Smooth muscle cell (in vitro differentiated cells): ENCODE data around the gene GATB. TPM values are rescaled to one million over a fixed set of nuclear protein-coding genes. Genes with fewer than 3 reads are reported as not detected.

Experiments
- DNase-seq: peaks from one replicate; lab custom pipeline; 2025; ENCODE audit not compliant: unreplicated experiment; lab: John Stamatoyannopoulos, UW
- H2AFZ ChIP-seq: fragments of 200-600 bp; sonication (generic); 2 replicates; pipeline ENCODE4 v1.6.0; 2016; ENCODE audit warnings: antibody characterized with exemption, low read depth, mild to moderate bottlenecking
- H3F3A ChIP-seq: fragments of 200-600 bp; sonication (generic); 2 replicates; pipeline ENCODE4 v1.6.0; 2017; ENCODE audit warnings: antibody characterized with exemption, low read depth
- H3K27ac ChIP-seq: fragments of 200-600 bp; sonication (generic); 2 replicates; pipeline ENCODE4 v1.5.1; 2016; ENCODE audit warnings: low read depth, mild to moderate bottlenecking
- H3K27me3 ChIP-seq: fragments of 200-600 bp; sonication (generic); 2 replicates; pipeline ENCODE4 v1.6.1; 2016; ENCODE audit warnings: low read depth, mild to moderate bottlenecking
- H3K36me3 ChIP-seq: fragments of 200-600 bp; sonication (generic); 2 replicates; pipeline ENCODE4 v1.5.1; 2016; ENCODE audit warnings: low read depth
- H3K4me1 ChIP-seq: fragments of 200-600 bp; sonication (generic); 2 replicates; pipeline ENCODE4 v1.5.1; 2016; ENCODE audit warnings: low read depth
- H3K4me2 ChIP-seq: fragments of 200-600 bp; sonication (generic); 2 replicates; pipeline ENCODE4 v1.6.0; 2016; ENCODE audit warnings: mild to moderate bottlenecking
- H3K4me3 ChIP-seq: fragments of 200-600 bp; sonication (generic); 2 replicates; pipeline ENCODE4 v1.5.1; 2016; ENCODE audit warnings: mild to moderate bottlenecking
- H3K79me2 ChIP-seq: fragments of 200-600 bp; sonication (generic); 2 replicates; pipeline ENCODE4 v1.6.0; 2016; ENCODE audit warnings: low read depth, mild to moderate bottlenecking
- H3K9ac ChIP-seq: fragments of 200-600 bp; sonication (generic); 2 replicates; pipeline ENCODE4 v1.6.0; 2016; ENCODE audit warnings: low read depth
- H3K9me3 ChIP-seq: fragments of 200-600 bp; sonication (generic); replicated peaks from 2 replicates; pipeline ENCODE4 v1.5.1; 2016; ENCODE audit warnings: low read depth
- H4K20me1 ChIP-seq: fragments of 200-600 bp; sonication (generic); 2 replicates; pipeline ENCODE4 v1.6.0; 2016; ENCODE audit warnings: low read depth
- CTCF ChIP-seq: fragments of 200-600 bp; sonication (generic); IDR thresholded peaks from 2 replicates; pipeline ENCODE4 v1.5.1; 2017; ENCODE audit warnings: borderline replicate concordance, mild to moderate bottlenecking, antibody characterized with exemption; ENCODE audit not compliant: insufficient read depth, poor library complexity, severe bottlenecking
- WGBS: methylation state at CpG from one replicate; pipeline ENCODE4 v1.1.7; 2016; ENCODE audit warnings: low lambda C conversion rate; 5-methylcytosine and 5-hydroxymethylcytosine counted together
- polyA plus RNA-seq: library from polyadenylated mRNA; unstranded; fragments of >200 nt; fragmentation: Nextera tagmentation; extraction: Ambion mirVana; gene quantifications from 2 replicates; pipeline ENCODE4 v1.2.1, GENCODE V29; 2016
- total RNA-seq: library from RNA; depleted of rRNA; stranded (reverse); fragments of >200 nt; gene quantifications from 2 replicates; pipeline ENCODE4 v1.2.3, GENCODE V29; 2014

Gene GATB
- total and polyA plus RNA-seq, 2 experiments from 2014 or later, result 15.7 to 17.6 TPM

- no peak for DNase-seq
- H3K4me3 ChIP-seq, result no peak overlapping the region
- TF ChIP-seq CTCF, result no peak
- H3K9me3 ChIP-seq, result no peaks in the 10 kb centered on the region
- no peak overlapping the region for H3K9ac ChIP-seq
- no peaks in the 10 kb centered on the region for H3K36me3 ChIP-seq
- peaks cover 4% of the 10 kb centered on the region for H3F3A ChIP-seq
- no peak overlapping the region for H2AFZ ChIP-seq
- no peaks in the 10 kb centered on the region for H4K20me1 ChIP-seq
- no peaks in the 10 kb centered on the region for H3K27me3 ChIP-seq
- no peaks in the 10 kb centered on the region for H3K79me2 ChIP-seq
- no peak overlapping the region for H3K27ac ChIP-seq
- 100% methylated on average over 1 of the region's 1 CpG for WGBS
- H3K4me1 ChIP-seq, result no peaks in the 10 kb centered on the region
- H3K4me2 ChIP-seq, result no peak overlapping the region
Measured at GRCh38 chr4:151804821-151805220, 44.0 kb upstream of the GATB start.

GRCh38 chr4:151804086-151804630 lies 43.4 kb upstream of the GATB start:
- Histone ChIP-seq H3K27ac (no peak overlapping the region), H3K9ac (no peak overlapping the region), H3K27me3 (no peaks in the 10 kb centered on the region), H3K4me3 (no peak overlapping the region), H3K9me3 (no peaks in the 10 kb centered on the region), H3F3A (peaks cover 4% of the 10 kb centered on the region), H4K20me1 (no peaks in the 10 kb centered on the region), H3K4me1 (no peaks in the 10 kb centered on the region), H3K79me2 (no peaks in the 10 kb centered on the region), H3K4me2 (no peak overlapping the region), H2AFZ (no peak overlapping the region), H3K36me3 (no peaks in the 10 kb centered on the region)
- no peak for TF ChIP-seq CTCF
- DNase-seq, result no peak
- WGBS, result 92% methylated on average over 4 of the region's 4 CpGs

DNA sequence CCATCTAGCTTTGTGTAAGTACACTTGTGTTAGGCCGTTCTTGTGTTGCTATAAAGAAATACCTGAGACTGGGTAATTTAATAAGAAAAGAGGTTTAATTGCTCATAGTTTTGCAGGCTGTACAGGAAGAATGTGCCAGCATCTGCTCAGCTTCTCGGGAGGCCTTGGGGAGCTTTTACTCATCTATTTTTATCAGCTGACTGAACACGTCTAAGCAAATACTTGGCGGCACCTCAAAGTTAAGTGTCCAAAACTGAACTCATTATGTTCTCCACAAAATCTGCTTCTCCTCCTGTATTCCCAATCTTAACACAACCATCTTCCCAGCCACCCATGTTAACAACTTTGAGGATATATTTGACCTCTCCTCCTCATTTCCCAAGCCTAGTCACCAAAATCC lies 42.4 kb upstream of the GATB start:
- DNase-seq, result no peak
- H3K4me3 ChIP-seq, result no peak overlapping the region
- H4K20me1 ChIP-seq, result no peaks in the 10 kb centered on the region
- peaks cover 4% of the 10 kb centered on the region for H3F3A ChIP-seq
- H2AFZ ChIP-seq, result no peak overlapping the region
- no peak overlapping the region for H3K27ac ChIP-seq
- H3K79me2 ChIP-seq, result no peaks in the 10 kb centered on the region
- no peaks in the 10 kb centered on the region for H3K36me3 ChIP-seq
- H3K9ac ChIP-seq, result no peak overlapping the region
- no peaks in the 10 kb centered on the region for H3K27me3 ChIP-seq
- H3K9me3 ChIP-seq, result no peaks in the 10 kb centered on the region
- H3K4me2 ChIP-seq, result no peak overlapping the region
- WGBS, result 83% methylated on average over 4 of the region's 4 CpGs
- TF ChIP-seq CTCF, result no peak
- H3K4me1 ChIP-seq, result no peaks in the 10 kb centered on the region

DNA sequence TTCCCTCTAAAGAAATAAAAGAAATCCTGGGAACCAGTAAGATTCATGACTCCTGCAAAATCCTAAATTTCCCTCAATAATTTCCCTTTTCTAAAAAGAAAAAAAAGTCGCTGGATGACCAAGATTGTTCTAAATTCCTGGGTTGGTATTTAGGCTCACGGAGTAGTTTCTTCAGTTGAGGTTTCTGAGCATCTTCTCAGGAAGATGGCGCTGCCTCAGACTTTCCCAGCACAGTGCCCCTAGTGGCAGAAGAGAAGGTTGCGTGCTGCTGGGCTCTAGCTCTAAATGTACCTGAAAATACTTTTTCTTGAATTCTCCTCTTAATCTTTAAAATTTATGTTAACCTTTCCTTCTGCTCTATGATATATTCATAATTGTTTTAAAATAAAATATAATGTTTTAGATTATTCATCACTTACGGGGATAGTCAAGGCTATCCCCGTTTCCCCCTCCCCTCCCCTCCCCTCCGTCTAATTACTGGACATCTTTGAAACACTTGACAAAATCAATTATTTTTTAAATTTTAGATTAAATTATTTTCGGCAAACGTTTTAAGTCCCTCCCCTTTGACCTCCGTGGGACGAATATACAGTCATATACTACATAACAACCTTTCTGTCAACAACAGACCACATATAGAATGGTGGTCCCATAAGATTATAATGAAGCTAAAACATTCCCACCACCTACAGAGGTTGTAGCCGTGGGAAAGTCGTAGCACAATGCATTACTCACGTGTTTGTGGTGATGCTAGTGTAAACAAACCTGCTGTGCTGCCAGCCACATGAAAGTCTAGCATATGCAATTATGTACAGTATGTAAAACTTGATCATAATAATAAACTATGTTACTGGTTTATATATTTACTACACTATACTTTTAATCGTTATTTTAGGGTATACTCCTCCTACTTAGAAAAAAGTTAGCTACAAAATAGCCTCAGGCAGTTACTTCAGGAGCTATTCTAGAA lies 41.0 kb upstream of the GATB start:
- peak; percentile 87 for TF ChIP-seq CTCF
- Histone ChIP-seq H3F3A (peaks cover under 1% of the 10 kb centered on the region), H3K27me3 (no peaks in the 10 kb centered on the region), H2AFZ (no peak overlapping the region), H3K9ac (no peak overlapping the region), H3K36me3 (no peaks in the 10 kb centered on the region), H4K20me1 (no peaks in the 10 kb centered on the region), H3K27ac (no peak overlapping the region), H3K4me1 (no peaks in the 10 kb centered on the region), H3K4me3 (no peak overlapping the region), H3K79me2 (no peaks in the 10 kb centered on the region), H3K9me3 (no peaks in the 10 kb centered on the region), H3K4me2 (no peak overlapping the region)
- 55% methylated on average over 15 of the region's 15 CpGs for WGBS
- DNase-seq, result no peak
